HepG2 (cell line): Measurements from ENCODE around the gene SHISA9. TPM values are rescaled to one million over a fixed set of nuclear protein-coding genes. Genes with fewer than 3 reads are reported as not detected.

Source experiments
- FOXJ3 ChIP-seq: sonication (generic); formaldehyde crosslinking; IDR thresholded peaks from 2 replicates; pipeline ENCODE4 v1.4.0; 2020; ENCODE audit warnings: missing genetic modification reagents, mild to moderate bottlenecking, borderline replicate concordance
- HDAC2 ChIP-seq: sonication (generic); formaldehyde crosslinking; IDR thresholded peaks from 2 replicates; pipeline ENCODE4 v1.4.0; 2020; ENCODE audit warnings: missing genetic modification reagents
- HOXA9 ChIP-seq: sonication (generic); formaldehyde crosslinking; IDR thresholded peaks from 2 replicates; pipeline ENCODE4 v1.8.1; 2022; ENCODE audit warnings: missing genetic modification reagents, mild to moderate bottlenecking, moderate library complexity, borderline replicate concordance
- KDM3A ChIP-seq: IDR thresholded peaks from 2 replicates; pipeline ENCODE4 v1.6.1; 2018; ENCODE audit warnings: low read depth, missing compliant biosample characterization
- NPAS2 ChIP-seq: sonication (generic); formaldehyde crosslinking; IDR thresholded peaks from 2 replicates; pipeline ENCODE4 v1.8.0; 2022; ENCODE audit warnings: mild to moderate bottlenecking, missing genetic modification reagents, borderline replicate concordance
- NRL ChIP-seq: sonication (generic); formaldehyde crosslinking; IDR thresholded peaks from 2 replicates; pipeline ENCODE4 v1.5.0; 2020; ENCODE audit warnings: missing genetic modification reagents, mild to moderate bottlenecking, moderate library complexity, borderline replicate concordance
- RCOR2 ChIP-seq: IDR thresholded peaks from 2 replicates; pipeline ENCODE4 v1.6.1; 2016; ENCODE audit warnings: missing biosample characterization, missing genetic modification reagents
- SUZ12 ChIP-seq: fragments of 150-350 bp; IDR thresholded peaks from 2 replicates; pipeline ENCODE4 v1.6.1; 2014; ENCODE audit warnings: low read depth, low read length
- ZSCAN12 ChIP-seq: sonication (generic); formaldehyde crosslinking; IDR thresholded peaks from 2 replicates; pipeline ENCODE4 v1.9.0; 2021; ENCODE audit warnings: mild to moderate bottlenecking, missing genetic modification reagents
- ZSCAN21 ChIP-seq: sonication (generic); formaldehyde crosslinking; IDR thresholded peaks from 2 replicates; pipeline ENCODE4 v1.8.0; 2022; ENCODE audit warnings: mild to moderate bottlenecking, missing genetic modification reagents, moderate library complexity, borderline replicate concordance
- polyA plus RNA-seq, 8 experiments: library from polyadenylated mRNA; depleted of rRNA in 3 of 8; stranded (reverse) in 7 of 8; unstranded in 1 of 8; fragments of >200 nt; fragmentation: Illumina TruSeq in 4 of 8; extraction: Trizol in 4 of 8; gene quantifications; 2 replicates each; pipeline versions ENCODE4 v1.2.1 to v1.2.3, GENCODE V29; 2011 to 2016; ENCODE audit warnings: low read depth in 4 of 8, missing spikeins in 1 of 8, mixed read lengths in 1 of 8; ENCODE audit not compliant: insufficient read depth in 1 of 8
- total RNA-seq, 5 experiments: library from RNA; depleted of rRNA; stranded (reverse); fragments of >200 nt; fragmentation: Illumina TruSeq; extraction: Trizol; gene quantifications; 2 replicates each; pipeline ENCODE4 v1.2.3, GENCODE V29; 2016; ENCODE audit warnings: low read depth in 1 of 5
- TF ChIP-seq, protein P1 (sequence below): sonication (generic); formaldehyde crosslinking; IDR thresholded peaks from 2 replicates; pipeline ENCODE4 v1.8.0; 2022; ENCODE audit warnings: mild to moderate bottlenecking, missing genetic modification reagents, moderate library complexity
- TF ChIP-seq, protein P2 (sequence below): sonication (generic); formaldehyde crosslinking; IDR thresholded peaks from 2 replicates; pipeline ENCODE4 v1.8.1; 2022; ENCODE audit warnings: low read depth, mild to moderate bottlenecking, missing genetic modification reagents
- TF ChIP-seq, protein P3 (sequence below): sonication (generic); formaldehyde crosslinking; IDR thresholded peaks from 2 replicates; pipeline ENCODE4 v1.4.0; 2020; ENCODE audit warnings: missing genetic modification reagents
- TF ChIP-seq, protein P4 (sequence below): IDR thresholded peaks from 2 replicates; pipeline ENCODE4 v1.6.1; 2016; ENCODE audit warnings: missing compliant biosample characterization, missing genetic modification reagents, borderline replicate concordance
- TF ChIP-seq, protein P5 (sequence below): sonication (generic); formaldehyde crosslinking; IDR thresholded peaks from 2 replicates; pipeline ENCODE4 v1.4.0; 2020; ENCODE audit warnings: mild to moderate bottlenecking, missing genetic modification reagents
- TF ChIP-seq, protein P6 (sequence below): sonication (generic); formaldehyde crosslinking; IDR thresholded peaks from 2 replicates; pipeline ENCODE4 v1.9.0; 2021; ENCODE audit warnings: missing genetic modification reagents, borderline replicate concordance

SHISA9 gene
- total and polyA plus RNA-seq, 2 of the 13 experiments (the other 11 are each of a cell fraction or from before 2014, with no cell fraction given): 0.01 TPM; not detected in 1

DNA sequence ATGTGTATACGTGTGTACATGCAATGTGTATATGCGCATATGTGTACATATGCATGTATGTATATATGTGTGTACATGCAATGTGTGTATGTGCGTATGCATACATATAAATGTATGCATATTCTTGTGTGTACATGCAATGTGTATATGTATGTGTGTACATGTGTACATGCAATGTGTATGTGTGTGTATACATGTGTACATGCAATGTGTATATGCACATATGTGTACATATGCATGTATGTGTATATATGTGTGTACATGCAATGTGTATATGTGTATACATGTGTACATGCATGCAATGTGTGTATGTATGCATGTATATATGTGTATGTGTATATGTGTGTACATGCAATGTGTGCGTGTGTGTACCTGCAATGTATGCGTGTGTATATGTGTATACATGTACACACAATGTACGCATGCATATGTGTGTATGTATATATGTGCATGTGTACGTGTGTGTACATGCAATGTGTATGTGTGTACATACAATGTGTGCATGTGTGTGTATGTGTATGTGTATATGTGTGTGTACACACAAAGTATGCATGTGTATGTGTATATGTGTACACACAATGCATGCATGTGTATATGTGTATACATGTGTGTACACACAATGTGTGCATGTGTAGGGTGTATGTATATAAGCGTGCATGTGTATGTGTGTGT is 167.7 kb downstream of the SHISA9 start (continued):
- TF ChIP-seq, protein P1, sequence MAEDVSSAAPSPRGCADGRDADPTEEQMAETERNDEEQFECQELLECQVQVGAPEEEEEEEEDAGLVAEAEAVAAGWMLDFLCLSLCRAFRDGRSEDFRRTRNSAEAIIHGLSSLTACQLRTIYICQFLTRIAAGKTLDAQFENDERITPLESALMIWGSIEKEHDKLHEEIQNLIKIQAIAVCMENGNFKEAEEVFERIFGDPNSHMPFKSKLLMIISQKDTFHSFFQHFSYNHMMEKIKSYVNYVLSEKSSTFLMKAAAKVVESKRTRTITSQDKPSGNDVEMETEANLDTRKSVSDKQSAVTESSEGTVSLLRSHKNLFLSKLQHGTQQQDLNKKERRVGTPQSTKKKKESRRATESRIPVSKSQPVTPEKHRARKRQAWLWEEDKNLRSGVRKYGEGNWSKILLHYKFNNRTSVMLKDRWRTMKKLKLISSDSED: peak; percentile 81; the same call in 1 of the 2 replicates
- TF ChIP-seq SUZ12 (no peak), NPAS2 (CRISPR knock-in tag) (no peak), NRL (CRISPR knock-in tag) (no peak), FOXJ3 (CRISPR knock-in tag) (no peak), HOXA9 (CRISPR knock-in tag) (peak; percentile 26; the same call in 1 of the 2 replicates), HDAC2 (CRISPR knock-in tag) (no peak), ZSCAN21 (CRISPR knock-in tag) (peak; percentile 51; the same call in 1 of the 2 replicates), RCOR2 (no peak), KDM3A (no peak), ZSCAN12 (CRISPR knock-in tag) (no peak)
- TF ChIP-seq, protein P2, sequence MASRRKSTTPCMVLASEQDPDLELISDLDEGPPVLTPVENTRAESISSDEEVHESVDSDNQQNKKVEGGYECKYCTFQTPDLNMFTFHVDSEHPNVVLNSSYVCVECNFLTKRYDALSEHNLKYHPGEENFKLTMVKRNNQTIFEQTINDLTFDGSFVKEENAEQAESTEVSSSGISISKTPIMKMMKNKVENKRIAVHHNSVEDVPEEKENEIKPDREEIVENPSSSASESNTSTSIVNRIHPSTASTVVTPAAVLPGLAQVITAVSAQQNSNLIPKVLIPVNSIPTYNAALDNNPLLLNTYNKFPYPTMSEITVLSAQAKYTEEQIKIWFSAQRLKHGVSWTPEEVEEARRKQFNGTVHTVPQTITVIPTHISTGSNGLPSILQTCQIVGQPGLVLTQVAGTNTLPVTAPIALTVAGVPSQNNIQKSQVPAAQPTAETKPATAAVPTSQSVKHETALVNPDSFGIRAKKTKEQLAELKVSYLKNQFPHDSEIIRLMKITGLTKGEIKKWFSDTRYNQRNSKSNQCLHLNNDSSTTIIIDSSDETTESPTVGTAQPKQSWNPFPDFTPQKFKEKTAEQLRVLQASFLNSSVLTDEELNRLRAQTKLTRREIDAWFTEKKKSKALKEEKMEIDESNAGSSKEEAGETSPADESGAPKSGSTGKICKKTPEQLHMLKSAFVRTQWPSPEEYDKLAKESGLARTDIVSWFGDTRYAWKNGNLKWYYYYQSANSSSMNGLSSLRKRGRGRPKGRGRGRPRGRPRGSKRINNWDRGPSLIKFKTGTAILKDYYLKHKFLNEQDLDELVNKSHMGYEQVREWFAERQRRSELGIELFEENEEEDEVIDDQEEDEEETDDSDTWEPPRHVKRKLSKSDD (CRISPR knock-in tag): peak; percentile 50; the same call in 1 of the 2 replicates
- TF ChIP-seq, protein P3, sequence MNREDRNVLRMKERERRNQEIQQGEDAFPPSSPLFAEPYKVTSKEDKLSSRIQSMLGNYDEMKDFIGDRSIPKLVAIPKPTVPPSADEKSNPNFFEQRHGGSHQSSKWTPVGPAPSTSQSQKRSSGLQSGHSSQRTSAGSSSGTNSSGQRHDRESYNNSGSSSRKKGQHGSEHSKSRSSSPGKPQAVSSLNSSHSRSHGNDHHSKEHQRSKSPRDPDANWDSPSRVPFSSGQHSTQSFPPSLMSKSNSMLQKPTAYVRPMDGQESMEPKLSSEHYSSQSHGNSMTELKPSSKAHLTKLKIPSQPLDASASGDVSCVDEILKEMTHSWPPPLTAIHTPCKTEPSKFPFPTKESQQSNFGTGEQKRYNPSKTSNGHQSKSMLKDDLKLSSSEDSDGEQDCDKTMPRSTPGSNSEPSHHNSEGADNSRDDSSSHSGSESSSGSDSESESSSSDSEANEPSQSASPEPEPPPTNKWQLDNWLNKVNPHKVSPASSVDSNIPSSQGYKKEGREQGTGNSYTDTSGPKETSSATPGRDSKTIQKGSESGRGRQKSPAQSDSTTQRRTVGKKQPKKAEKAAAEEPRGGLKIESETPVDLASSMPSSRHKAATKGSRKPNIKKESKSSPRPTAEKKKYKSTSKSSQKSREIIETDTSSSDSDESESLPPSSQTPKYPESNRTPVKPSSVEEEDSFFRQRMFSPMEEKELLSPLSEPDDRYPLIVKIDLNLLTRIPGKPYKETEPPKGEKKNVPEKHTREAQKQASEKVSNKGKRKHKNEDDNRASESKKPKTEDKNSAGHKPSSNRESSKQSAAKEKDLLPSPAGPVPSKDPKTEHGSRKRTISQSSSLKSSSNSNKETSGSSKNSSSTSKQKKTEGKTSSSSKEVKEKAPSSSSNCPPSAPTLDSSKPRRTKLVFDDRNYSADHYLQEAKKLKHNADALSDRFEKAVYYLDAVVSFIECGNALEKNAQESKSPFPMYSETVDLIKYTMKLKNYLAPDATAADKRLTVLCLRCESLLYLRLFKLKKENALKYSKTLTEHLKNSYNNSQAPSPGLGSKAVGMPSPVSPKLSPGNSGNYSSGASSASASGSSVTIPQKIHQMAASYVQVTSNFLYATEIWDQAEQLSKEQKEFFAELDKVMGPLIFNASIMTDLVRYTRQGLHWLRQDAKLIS (CRISPR knock-in tag): no peak
- TF ChIP-seq, protein P4, sequence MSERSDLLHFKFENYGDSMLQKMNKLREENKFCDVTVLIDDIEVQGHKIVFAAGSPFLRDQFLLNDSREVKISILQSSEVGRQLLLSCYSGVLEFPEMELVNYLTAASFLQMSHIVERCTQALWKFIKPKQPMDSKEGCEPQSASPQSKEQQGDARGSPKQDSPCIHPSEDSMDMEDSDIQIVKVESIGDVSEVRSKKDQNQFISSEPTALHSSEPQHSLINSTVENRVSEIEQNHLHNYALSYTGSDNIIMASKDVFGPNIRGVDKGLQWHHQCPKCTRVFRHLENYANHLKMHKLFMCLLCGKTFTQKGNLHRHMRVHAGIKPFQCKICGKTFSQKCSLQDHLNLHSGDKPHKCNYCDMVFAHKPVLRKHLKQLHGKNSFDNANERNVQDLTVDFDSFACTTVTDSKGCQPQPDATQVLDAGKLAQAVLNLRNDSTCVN (CRISPR knock-in tag): no peak
- TF ChIP-seq, protein P5, sequence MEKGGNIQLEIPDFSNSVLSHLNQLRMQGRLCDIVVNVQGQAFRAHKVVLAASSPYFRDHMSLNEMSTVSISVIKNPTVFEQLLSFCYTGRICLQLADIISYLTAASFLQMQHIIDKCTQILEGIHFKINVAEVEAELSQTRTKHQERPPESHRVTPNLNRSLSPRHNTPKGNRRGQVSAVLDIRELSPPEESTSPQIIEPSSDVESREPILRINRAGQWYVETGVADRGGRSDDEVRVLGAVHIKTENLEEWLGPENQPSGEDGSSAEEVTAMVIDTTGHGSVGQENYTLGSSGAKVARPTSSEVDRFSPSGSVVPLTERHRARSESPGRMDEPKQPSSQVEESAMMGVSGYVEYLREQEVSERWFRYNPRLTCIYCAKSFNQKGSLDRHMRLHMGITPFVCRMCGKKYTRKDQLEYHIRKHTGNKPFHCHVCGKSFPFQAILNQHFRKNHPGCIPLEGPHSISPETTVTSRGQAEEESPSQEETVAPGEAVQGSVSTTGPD (CRISPR knock-in tag): no peak
- TF ChIP-seq, protein P6, sequence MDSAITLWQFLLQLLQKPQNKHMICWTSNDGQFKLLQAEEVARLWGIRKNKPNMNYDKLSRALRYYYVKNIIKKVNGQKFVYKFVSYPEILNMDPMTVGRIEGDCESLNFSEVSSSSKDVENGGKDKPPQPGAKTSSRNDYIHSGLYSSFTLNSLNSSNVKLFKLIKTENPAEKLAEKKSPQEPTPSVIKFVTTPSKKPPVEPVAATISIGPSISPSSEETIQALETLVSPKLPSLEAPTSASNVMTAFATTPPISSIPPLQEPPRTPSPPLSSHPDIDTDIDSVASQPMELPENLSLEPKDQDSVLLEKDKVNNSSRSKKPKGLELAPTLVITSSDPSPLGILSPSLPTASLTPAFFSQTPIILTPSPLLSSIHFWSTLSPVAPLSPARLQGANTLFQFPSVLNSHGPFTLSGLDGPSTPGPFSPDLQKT: no peak
